B cell (primary cell): ENCODE measurements around the gene CCDC3. TPM values are rescaled to one million over a fixed set of nuclear protein-coding genes. Genes with fewer than 3 reads are reported as not detected.

Experiments used
- ATAC-seq: fragments of 200-7000 bp; cut with Tn5 transposase; one replicate; pipeline ENCODE4 v1.10.0; 2021; ENCODE audit warnings: low read depth, mild to moderate bottlenecking, moderate number of reproducible peaks, moderate library complexity
- CTCF ChIA-PET: fragments of 350-600 bp; sonication (Branson Sonifier 250); formaldehyde crosslinking; loops from one replicate; lab custom pipeline; 2021; ENCODE audit warnings: antibody characterized with exemption, inconsistent platforms; lab: Charles Lee
- POLR2A ChIA-PET: fragments of 350-600 bp; sonication (Branson Sonifier 250); formaldehyde crosslinking; loops from one replicate; lab custom pipeline; 2021; ENCODE audit warnings: antibody characterized with exemption; lab: Charles Lee
- DNase-seq: peaks from one replicate; pipeline ENCODE4 v3.0.0; 2013
- H2AFZ ChIP-seq: 2 replicates; pipeline ENCODE4 v1.6.1; 2012; ENCODE audit warnings: mild to moderate bottlenecking, low read depth, low read length; ENCODE audit not compliant: insufficient read depth, poor library complexity, severe bottlenecking
- H3K27ac ChIP-seq, 2 donors: 1 replicate in 1 of 2; 2 replicates in 1 of 2; pipeline ENCODE4 v1.5.1; 2012 to 2013; ENCODE audit warnings: low read length in 2 of 2, mild to moderate bottlenecking in 2 of 2, moderate library complexity in 1 of 2
- H3K27me3 ChIP-seq, 4 experiments: fragments of 200-600 bp in 1 of 4; sonication (generic) in 1 of 4; replicated peaks in 1 of 4; 1 replicate in 2 of 4; 2 replicates in 2 of 4; pipeline versions ENCODE4 v1.6.1 to v1.7.0; 2013 to 2016; ENCODE audit warnings: low read length in 3 of 4, mild to moderate bottlenecking in 2 of 4, mixed read lengths in 1 of 4, moderate library complexity in 1 of 4; ENCODE audit not compliant: insufficient read depth in 4 of 4, control insufficient read depth in 3 of 4; ENCODE audit errors: control extremely low read depth in 1 of 4
- H3K36me3 ChIP-seq, 2 experiments: replicated peaks in 1 of 2; 1 replicate in 1 of 2; 2 replicates in 1 of 2; pipeline versions ENCODE4 v1.6.1 to v1.7.1; 2013; ENCODE audit warnings: low read length in 1 of 2; ENCODE audit not compliant: insufficient read depth in 2 of 2, control insufficient read depth in 1 of 2; ENCODE audit errors: control extremely low read depth in 1 of 2, extremely low read depth in 1 of 2
- H3K4me1 ChIP-seq, 2 donors: fragments of 200-600 bp in 1 of 2; sonication (generic) in 1 of 2; 1 replicate in 1 of 2; 2 replicates in 1 of 2; pipeline versions ENCODE4 v1.5.1 to v1.6.1; 2013 to 2017; ENCODE audit warnings: low read length in 2 of 2; ENCODE audit not compliant: control insufficient read depth in 2 of 2, insufficient read depth in 2 of 2
- H3K4me2 ChIP-seq: replicated peaks from 2 replicates; pipeline ENCODE3; 2012; ENCODE audit warnings: mild to moderate bottlenecking, low read depth, low read length; ENCODE audit not compliant: poor library complexity, severe bottlenecking
- H3K4me3 ChIP-seq, 5 experiments: fragments of 200-600 bp in 1 of 5; sonication (generic) in 1 of 5; 1 replicate in 3 of 5; 2 replicates in 2 of 5; pipeline versions ENCODE4 v1.5.1 to v1.7.0; 2011 to 2016; ENCODE audit warnings: low read length in 4 of 5, mild to moderate bottlenecking in 4 of 5, low read depth in 2 of 5, control low read depth in 1 of 5, moderate library complexity in 1 of 5; ENCODE audit not compliant: insufficient read depth in 1 of 5; ENCODE audit errors: control extremely low read depth in 1 of 5, extremely low read depth in 1 of 5
- H3K79me2 ChIP-seq: fragments of 200-600 bp; sonication (generic); one replicate; pipeline ENCODE4 v1.6.0; 2016; ENCODE audit warnings: low read length; ENCODE audit not compliant: control insufficient read depth, insufficient read depth
- H3K9ac ChIP-seq: fragments of 200-600 bp; sonication (generic); 2 replicates; pipeline ENCODE4 v1.6.1; 2017; ENCODE audit warnings: mild to moderate bottlenecking, low read length, moderate library complexity
- H3K9me3 ChIP-seq, 3 donors: one replicate each; pipeline versions ENCODE4 v1.6.1 to v1.7.1; 2013; ENCODE audit warnings: low read length in 2 of 3; ENCODE audit not compliant: control insufficient read depth in 2 of 3, insufficient read depth in 1 of 3; ENCODE audit errors: control extremely low read depth in 1 of 3
- H4K20me1 ChIP-seq: 2 replicates; pipeline ENCODE4 v1.6.0; 2012; ENCODE audit warnings: mild to moderate bottlenecking, low read length; ENCODE audit not compliant: insufficient read depth, control insufficient read depth, poor library complexity, severe bottlenecking
- H3K27ac Mint-ChIP-seq: one replicate; pipeline ENCODE4 v1.8.0; 2021; ENCODE audit warnings: mixed read lengths
- H3K27me3 Mint-ChIP-seq: one replicate; pipeline ENCODE4 v1.8.0; 2021; ENCODE audit warnings: mixed read lengths
- H3K4me1 Mint-ChIP-seq: one replicate; pipeline ENCODE4 v1.8.0; 2021; ENCODE audit warnings: mixed read lengths
- H3K4me3 Mint-ChIP-seq: one replicate; pipeline ENCODE4 v1.8.0; 2021; ENCODE audit warnings: mixed read lengths
- H3K9me3 Mint-ChIP-seq: one replicate; pipeline ENCODE4 v1.8.0; 2022; ENCODE audit warnings: mixed read lengths; ENCODE audit not compliant: insufficient read depth
- CTCF ChIP-seq: fragments of 200-600 bp; IDR thresholded peaks from one replicate; pipeline ENCODE4 v1.8.0; 2022; ENCODE audit warnings: antibody characterized with exemption, mild to moderate bottlenecking
- EZH2 ChIP-seq: IDR thresholded peaks from 2 replicates; pipeline ENCODE4 v1.6.1; 2012; ENCODE audit warnings: borderline replicate concordance, low read depth, mild to moderate bottlenecking, moderate library complexity, low read length; ENCODE audit not compliant: insufficient read depth, poor library complexity, severe bottlenecking
- WGBS: methylation state at CpG from one replicate; pipeline ENCODE4 v1.1.5; 2013; ENCODE audit warnings: missing lambda C conversion rate; ENCODE audit not compliant: insufficient coverage; 5-methylcytosine and 5-hydroxymethylcytosine counted together
- intact Hi-C: fragments of 100-400 bp; cut with micrococcal nuclease; formaldehyde crosslinking; loops from one replicate; pipeline ENCODE4 v1.10.0; 2022
- polyA plus RNA-seq: library from polyadenylated mRNA; depleted of rRNA; stranded (reverse); fragments of >200 nt; gene quantifications from 2 replicates; pipeline ENCODE4 v1.2.3, GENCODE V29; 2012
- total RNA-seq, 2 donors: library from RNA; stranded (reverse); fragments of 120-200 nt in 1 of 2; gene quantifications; 1 replicate in 1 of 2; 2 replicates in 1 of 2; pipeline versions ENCODE4 v1.2.3 to v1.2.4, GENCODE V29; 2013 to 2022

CCDC3 gene
- total and polyA plus RNA-seq, 2 donors (not counting 1 experiment from before 2014, with no cell fraction given) = 0.12 TPM; not detected in 1

- no peak overlapping the region for H3K9ac ChIP-seq
- no peak overlapping the region for H3K4me3 Mint-ChIP-seq
- CTCF ChIA-PET = no interaction called here
- H3K27me3 Mint-ChIP-seq = peaks cover 17% of the 10 kb centered on the region
- peaks cover 0 to 6% (median 2%) of the 10 kb centered on the region in 4 experiments for H3K27me3 ChIP-seq
- intact Hi-C loops = no loop called here
- whole genome bisulfite sequencing = 68% methylated on average over 3 of the region's 6 CpGs
- H3K79me2 ChIP-seq = no peaks in the 10 kb centered on the region
- no peak overlapping the region for H3K4me2 ChIP-seq
- H3K4me1 Mint-ChIP-seq = no peaks in the 10 kb centered on the region
- no peaks in the 10 kb centered on the region for H3K9me3 ChIP-seq
- no peaks in the 10 kb centered on the region for H3K4me1 ChIP-seq
- ATAC-seq (no peak), DNase-seq (no peak)
- H3K27ac ChIP-seq = no peak overlapping the region
- no peaks in the 10 kb centered on the region for H3K36me3 ChIP-seq
- no peak overlapping the region for H3K4me3 ChIP-seq
- H3K27ac Mint-ChIP-seq = no peak overlapping the region
- TF ChIP-seq EZH2 (no peak), CTCF (no peak)
- H3K9me3 Mint-ChIP-seq = no peaks in the 10 kb centered on the region
- no peak overlapping the region for H2AFZ ChIP-seq
- no peaks in the 10 kb centered on the region for H4K20me1 ChIP-seq
- POLR2A ChIA-PET = no interaction called here
Observed at GRCh38 chr10:13049774-13050420, 48.4 kb upstream of the CCDC3 start.

GRCh38 chr10:13048762-13049161 is 47.2 kb upstream of the CCDC3 start:
- ATAC-seq (no peak), DNase-seq (no peak)
- H3K9me3 Mint-ChIP-seq = no peaks in the 10 kb centered on the region
- intact Hi-C loops = no loop called here
- WGBS = no CpG with 5 or more reads among the region's 3 CpGs
- H2AFZ ChIP-seq = no peak overlapping the region
- ChIA-PET CTCF (no interaction called here), POLR2A (no interaction called here)
- H3K36me3 ChIP-seq = no peaks in the 10 kb centered on the region
- H4K20me1 ChIP-seq = no peaks in the 10 kb centered on the region
- H3K9me3 ChIP-seq = peaks cover 0 to under 1% (median 0%) of the 10 kb centered on the region in 3 donors
- H3K9ac ChIP-seq = no peak overlapping the region
- TF ChIP-seq EZH2 (no peak), CTCF (no peak)
- peaks cover 0 to 6% (median 2%) of the 10 kb centered on the region in 4 experiments for H3K27me3 ChIP-seq
- H3K27ac ChIP-seq = no peak overlapping the region
- H3K4me1 ChIP-seq = no peaks in the 10 kb centered on the region
- H3K4me1 Mint-ChIP-seq = no peaks in the 10 kb centered on the region
- no peaks in the 10 kb centered on the region for H3K79me2 ChIP-seq
- no peak overlapping the region for H3K4me2 ChIP-seq
- H3K27me3 Mint-ChIP-seq = peaks cover 17% of the 10 kb centered on the region
- no peak overlapping the region for H3K4me3 ChIP-seq
- no peak overlapping the region for H3K4me3 Mint-ChIP-seq
- H3K27ac Mint-ChIP-seq = no peak overlapping the region
